Measurements from ENCODE around the gene PBX1. TPM values are rescaled to one million over a fixed set of nuclear protein-coding genes. Genes with fewer than 3 reads are reported as not detected.

Gene PBX1
- total and polyA plus RNA-seq, 4 donors: 2.2 to 17.3 (median 5.1) TPM

- TF ChIP-seq CTCF (IDR thresholded peaks at IDR 0.05; ENCODE audit: low read depth, low read length, missing input control) (no peak), ATF3 (IDR thresholded peaks at IDR 0.05) (no peak), FOXA1 (IDR thresholded peaks at IDR 0.05) (no peak), MAX (IDR thresholded peaks at IDR 0.05) (no peak), TAF1 (conservative IDR thresholded peaks at IDR 0.05) (no peak), RAD21 (IDR thresholded peaks at IDR 0.05) (no peak)
Measured at GRCh38 chr1:164644774-164645644, 86.0 kb downstream of the PBX1 start (continued).

- WGBS: 97% methylated on average over 2 of the region's 2 CpGs
- Histone ChIP-seq H3K9me3 (ENCODE audit: control insufficient read depth in 4 of 4, low read length in 3 of 4) (no peaks in the 10 kb centered on the region), H3K36me3 (ENCODE audit: control insufficient read depth in 4 of 4, insufficient read depth in 3 of 4, low read depth in 1 of 4, low read length in 3 of 4) (no peaks in the 10 kb centered on the region), H3K4me3 (ENCODE audit: low read depth in 1 of 3, low read length in 3 of 3) (no peak overlapping the region), H3K27ac (ENCODE audit: low read depth in 1 of 2, low read length in 2 of 2) (no peak overlapping the region), H3K27me3 (ENCODE audit: control insufficient read depth in 4 of 4, insufficient read depth in 4 of 4, low read length in 3 of 4) (no peaks in the 10 kb centered on the region), H3K9ac (ENCODE audit: low read depth in 1 of 2, low read length in 2 of 2) (no peak overlapping the region), H3K4me1 (ENCODE audit: control insufficient read depth in 4 of 4, insufficient read depth in 4 of 4, low read length in 3 of 4) (peaks cover 0 to 2% (median 0%) of the 10 kb centered on the region in 4 donors)
- no peak for DNase-seq (ENCODE audit: low spot score)
- TF ChIP-seq NR2F2 (IDR thresholded peaks at IDR 0.05) (no peak), MAX (IDR thresholded peaks at IDR 0.05) (no peak), REST (IDR thresholded peaks at IDR 0.05) (no peak), JUND (IDR thresholded peaks at IDR 0.05) (no peak), SP1 (IDR thresholded peaks at IDR 0.05) (no peak), FOXA2 (IDR thresholded peaks at IDR 0.05) (no peak), RAD21 (IDR thresholded peaks at IDR 0.05) (no peak), YY1 (IDR thresholded peaks at IDR 0.05) (no peak), HNF4G (IDR thresholded peaks at IDR 0.05) (no peak), GABPA (IDR thresholded peaks at IDR 0.05 in 1 of 2, conservative IDR thresholded peaks at IDR 0.05 in 1 of 2) (no peak), HNF4A (conservative IDR thresholded peaks at IDR 0.05) (no peak), FOXA1 (IDR thresholded peaks at IDR 0.05) (no peak), CTCF (IDR thresholded peaks at IDR 0.05; ENCODE audit: low read depth, low read length, missing input control) (no peak), EGR1 (IDR thresholded peaks at IDR 0.05; ENCODE audit: low read depth in 2 of 2) (no peak), ATF3 (IDR thresholded peaks at IDR 0.05) (no peak), RXRA (IDR thresholded peaks at IDR 0.05) (no peak), TAF1 (conservative IDR thresholded peaks at IDR 0.05) (no peak)
- TF ChIP-seq, protein P1, sequence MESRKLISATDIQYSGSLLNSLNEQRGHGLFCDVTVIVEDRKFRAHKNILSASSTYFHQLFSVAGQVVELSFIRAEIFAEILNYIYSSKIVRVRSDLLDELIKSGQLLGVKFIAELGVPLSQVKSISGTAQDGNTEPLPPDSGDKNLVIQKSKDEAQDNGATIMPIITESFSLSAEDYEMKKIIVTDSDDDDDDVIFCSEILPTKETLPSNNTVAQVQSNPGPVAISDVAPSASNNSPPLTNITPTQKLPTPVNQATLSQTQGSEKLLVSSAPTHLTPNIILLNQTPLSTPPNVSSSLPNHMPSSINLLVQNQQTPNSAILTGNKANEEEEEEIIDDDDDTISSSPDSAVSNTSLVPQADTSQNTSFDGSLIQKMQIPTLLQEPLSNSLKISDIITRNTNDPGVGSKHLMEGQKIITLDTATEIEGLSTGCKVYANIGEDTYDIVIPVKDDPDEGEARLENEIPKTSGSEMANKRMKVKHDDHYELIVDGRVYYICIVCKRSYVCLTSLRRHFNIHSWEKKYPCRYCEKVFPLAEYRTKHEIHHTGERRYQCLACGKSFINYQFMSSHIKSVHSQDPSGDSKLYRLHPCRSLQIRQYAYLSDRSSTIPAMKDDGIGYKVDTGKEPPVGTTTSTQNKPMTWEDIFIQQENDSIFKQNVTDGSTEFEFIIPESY (IDR thresholded peaks at IDR 0.05): no peak
Measured at GRCh38 chr1:164645921-164646320, 86.9 kb downstream of the PBX1 start.
